GM08714 (cell line): ENCODE data around the gene MYD88.

Source experiments
- H3K4me3 ChIP-seq: fragments of 200-500 bp; sonication (Bioruptor generic); 2 replicates; pipeline ENCODE4 v1.5.1; 2014; ENCODE audit warnings: mild to moderate bottlenecking, low read length, inconsistent platforms
- ZNF274 ChIP-seq: IDR thresholded peaks from 2 replicates; pipeline ENCODE4 v1.6.1; 2012; ENCODE audit warnings: mild to moderate bottlenecking, low read depth, low read length

MYD88 gene

DNA sequence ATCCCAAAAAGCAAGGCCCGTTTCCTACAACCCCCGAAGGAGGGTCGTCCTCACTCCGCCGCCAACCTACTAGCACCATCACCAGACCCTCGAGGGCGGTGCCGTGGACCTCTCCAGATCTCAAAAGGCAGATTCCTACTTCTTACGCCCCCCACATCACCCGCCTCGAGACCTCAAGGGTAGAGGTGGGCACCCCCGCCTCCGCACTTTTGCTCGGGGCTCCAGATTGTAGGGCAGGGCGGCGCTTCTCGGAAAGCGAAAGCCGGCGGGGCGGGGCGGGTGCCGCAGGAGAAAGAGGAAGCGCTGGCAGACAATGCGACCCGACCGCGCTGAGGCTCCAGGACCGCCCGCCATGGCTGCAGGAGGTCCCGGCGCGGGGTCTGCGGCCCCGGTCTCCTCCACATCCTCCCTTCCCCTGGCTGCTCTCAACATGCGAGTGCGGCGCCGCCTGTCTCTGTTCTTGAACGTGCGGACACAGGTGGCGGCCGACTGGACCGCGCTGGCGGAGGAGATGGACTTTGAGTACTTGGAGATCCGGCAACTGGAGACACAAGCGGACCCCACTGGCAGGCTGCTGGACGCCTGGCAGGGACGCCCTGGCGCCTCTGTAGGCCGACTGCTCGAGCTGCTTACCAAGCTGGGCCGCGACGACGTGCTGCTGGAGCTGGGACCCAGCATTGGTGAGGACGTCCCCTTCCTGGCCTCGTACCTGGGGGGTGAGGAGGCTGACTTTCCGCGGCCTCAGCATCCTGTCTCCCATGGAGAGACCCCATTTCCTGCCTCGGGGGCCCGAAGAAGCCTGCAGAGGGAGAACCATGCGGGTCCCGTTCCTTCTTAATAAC is at the start of gene MYD88:
Gene MYD88, plus strand, starts transcription at position 313 of the 842 bp plus-strand sequence. Its CDS starts 40 bp downstream, at position 353.
- peak within 1 kb of the TSS; percentile 87 for H3K4me3 ChIP-seq
- no peak for TF ChIP-seq ZNF274

GRCh38 chr3:38089163-38089562 is 49.3 kb upstream of the MYD88 start:
- no peak for TF ChIP-seq ZNF274
- no peak overlapping the region for H3K4me3 ChIP-seq

GRCh38 chr3:38090453-38090852 is 48.0 kb upstream of the MYD88 start:
- no peak overlapping the region for H3K4me3 ChIP-seq
- no peak for TF ChIP-seq ZNF274

GRCh38 chr3:38094999-38095398 is 43.5 kb upstream of the MYD88 start:
- H3K4me3 ChIP-seq, result no peak overlapping the region
- no peak for TF ChIP-seq ZNF274

DNA sequence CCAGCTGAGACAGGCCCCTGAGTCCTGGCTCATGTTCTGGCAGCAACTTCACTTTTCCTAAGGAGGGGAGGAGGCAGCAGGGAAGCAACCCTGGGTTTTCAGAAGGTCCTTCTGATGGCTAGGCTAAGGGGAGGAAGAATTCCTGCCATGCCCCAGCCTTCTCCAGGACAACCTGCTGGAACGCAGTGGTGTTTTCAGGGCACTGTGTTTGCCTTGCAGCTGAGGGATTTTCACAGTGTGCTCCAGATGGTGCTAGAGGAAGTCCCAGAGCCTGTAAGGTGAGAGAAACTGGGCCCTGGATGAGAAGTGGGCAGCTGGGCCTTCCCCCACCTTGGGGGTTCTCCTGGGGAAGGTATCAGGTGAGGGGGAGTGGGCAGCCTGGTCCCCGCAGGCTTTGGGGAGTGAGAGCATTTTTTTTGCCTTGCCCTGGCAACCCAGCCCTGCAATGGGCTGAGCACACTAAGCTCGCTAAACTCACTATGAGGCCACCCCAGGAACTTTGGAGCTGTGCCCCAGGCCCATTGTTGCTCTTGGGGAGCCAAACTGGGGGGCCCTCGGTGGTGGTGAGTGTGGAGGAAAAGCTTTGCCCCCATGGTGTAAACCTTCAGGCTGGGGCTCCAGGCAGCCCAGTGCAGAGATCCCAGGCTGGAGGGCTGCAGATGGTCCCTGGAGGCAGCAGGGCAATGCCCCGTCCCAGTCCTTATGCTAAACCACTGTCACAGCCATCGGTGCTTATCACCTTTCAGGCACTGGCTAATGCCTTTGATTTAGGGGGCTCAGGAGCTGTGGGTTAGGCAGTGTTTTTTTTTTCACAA is 42.6 kb upstream of the MYD88 start:
- H3K4me3 ChIP-seq, result no peak overlapping the region
- no peak for TF ChIP-seq ZNF274

DNA sequence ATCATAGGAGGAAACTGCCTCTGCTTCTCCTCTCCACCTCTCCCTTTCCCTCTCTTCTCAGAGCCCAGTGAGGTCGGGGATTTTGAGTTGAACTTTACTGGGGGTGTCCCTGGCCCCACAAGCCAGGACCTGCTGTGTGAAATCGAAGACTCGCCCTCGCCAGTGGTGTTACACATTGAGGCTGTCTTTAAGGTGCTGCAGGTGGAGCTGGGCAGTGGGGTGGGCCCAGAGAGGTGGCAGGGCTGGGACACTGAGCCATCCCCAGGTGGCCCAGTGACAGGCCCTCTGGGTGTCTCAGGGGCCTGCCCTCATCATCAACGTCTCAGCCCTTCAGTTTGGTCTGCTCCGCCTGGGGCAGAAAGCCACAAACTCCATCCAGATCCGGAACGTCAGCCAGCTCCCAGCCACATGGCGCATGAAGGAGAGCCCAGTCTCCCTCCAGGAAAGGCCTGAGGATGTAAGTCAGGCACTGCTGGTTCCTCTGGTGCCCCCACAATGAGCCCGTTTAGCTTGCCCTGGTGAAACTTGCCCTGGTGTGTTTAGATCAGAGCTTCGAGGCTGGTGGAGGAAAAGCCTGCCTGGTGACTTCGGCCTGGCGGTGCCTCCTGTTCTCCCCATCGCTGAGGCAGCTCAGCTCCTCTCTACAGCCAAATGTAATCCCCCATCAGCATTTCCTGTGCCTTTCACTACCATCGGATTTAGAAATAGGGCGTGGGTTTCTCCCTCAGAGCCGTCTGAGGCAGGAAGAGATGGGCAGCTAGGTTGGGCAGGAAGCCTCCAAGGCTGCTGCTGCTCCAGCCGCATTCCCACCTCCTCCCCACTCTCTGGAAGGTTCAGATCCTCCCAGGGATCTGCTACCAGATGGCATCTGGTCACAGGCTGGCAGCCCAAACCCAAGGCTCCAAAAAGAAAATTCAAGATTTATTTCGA is 40.8 kb upstream of the MYD88 start:
- H3K4me3 ChIP-seq, result no peak overlapping the region
- TF ChIP-seq ZNF274, result no peak

GRCh38 chr3:38098376-38098723 is 40.1 kb upstream of the MYD88 start:
- no peak for TF ChIP-seq ZNF274
- no peak overlapping the region for H3K4me3 ChIP-seq

- TF ChIP-seq ZNF274, result no peak
- H3K4me3 ChIP-seq, result no peak overlapping the region
Observed at GRCh38 chr3:38099518-38099917, 38.9 kb upstream of the MYD88 start.

DNA sequence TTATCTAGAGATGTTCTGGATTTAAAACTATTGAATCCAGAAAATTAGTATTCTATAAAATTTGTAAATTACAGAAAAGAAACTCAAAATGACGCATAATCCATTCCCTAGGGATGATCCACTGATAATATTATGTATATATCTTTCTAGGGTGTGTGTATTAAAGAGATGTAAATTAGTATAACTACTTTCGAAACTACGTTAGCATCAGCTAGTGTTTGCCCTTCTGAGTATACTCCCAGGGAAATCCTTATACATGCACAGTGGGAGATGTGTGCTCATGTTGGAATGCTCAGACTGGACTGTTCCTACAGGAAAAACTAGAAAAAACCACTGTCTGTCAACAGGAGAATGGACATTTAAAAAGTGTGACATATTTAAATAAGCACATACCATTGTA is 38.0 kb upstream of the MYD88 start:
- H3K4me3 ChIP-seq, result no peak overlapping the region
- no peak for TF ChIP-seq ZNF274

DNA sequence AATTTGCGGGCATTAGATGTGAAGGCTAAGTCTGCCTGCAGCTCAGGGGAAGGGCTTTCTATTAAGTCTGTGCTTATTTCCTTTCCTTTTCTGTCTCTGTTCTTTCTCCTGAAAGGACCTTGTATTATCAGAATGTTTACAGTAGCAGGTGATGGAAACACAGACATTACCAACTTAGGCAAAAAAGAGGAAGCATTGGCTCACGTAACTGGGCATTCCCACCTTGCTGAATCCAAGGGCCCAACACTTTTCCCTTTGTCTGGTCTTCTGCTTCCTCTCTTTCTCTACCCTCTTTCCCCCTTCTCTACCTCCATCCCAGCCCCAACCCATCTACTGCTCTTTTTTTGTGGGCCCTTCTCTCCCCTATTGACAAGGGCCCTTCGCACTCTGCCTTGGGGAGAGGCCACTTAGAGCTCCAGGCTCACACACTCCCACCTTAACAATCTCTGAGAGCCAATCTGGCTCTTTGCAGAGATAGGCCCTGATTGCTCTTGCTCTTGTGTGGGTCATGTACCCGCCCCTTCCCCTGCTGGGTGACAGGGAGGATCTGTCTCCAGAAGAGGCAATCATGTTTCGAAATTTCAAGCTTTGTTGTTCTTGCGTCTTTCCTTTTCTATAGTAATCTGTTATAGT is 36.5 kb upstream of the MYD88 start:
- no peak overlapping the region for H3K4me3 ChIP-seq
- no peak for TF ChIP-seq ZNF274

GRCh38 chr3:38102444-38102814 is 36.0 kb upstream of the MYD88 start:
- no peak for TF ChIP-seq ZNF274
- H3K4me3 ChIP-seq, result no peak overlapping the region

DNA sequence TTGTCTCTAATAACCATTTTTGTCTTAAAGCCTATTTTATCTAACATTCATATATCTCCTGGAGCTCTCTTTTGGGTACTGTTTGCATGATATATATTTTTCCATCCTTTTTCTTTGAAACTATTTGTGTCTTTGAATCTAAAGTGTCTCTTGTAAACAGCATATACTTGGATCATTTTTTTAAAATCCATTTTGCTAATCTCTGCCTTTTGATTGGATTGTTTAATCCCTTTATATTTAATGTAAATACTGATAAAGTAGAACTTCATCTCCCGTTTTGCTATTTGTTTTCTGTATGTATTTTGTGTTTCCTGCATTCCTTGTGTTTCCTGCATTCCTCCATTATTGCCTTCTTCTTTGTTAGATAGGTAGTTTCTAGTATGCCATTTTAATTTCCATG is 32.9 kb upstream of the MYD88 start:
- TF ChIP-seq ZNF274, result no peak
- H3K4me3 ChIP-seq, result no peak overlapping the region

GRCh38 chr3:38107911-38108648 is 30.4 kb upstream of the MYD88 start:
- H3K4me3 ChIP-seq, result no peak overlapping the region
- TF ChIP-seq ZNF274, result no peak
